Islet precursor cell (in vitro differentiated cells): ENCODE measurements around the gene TSPYL1.
"Not testable (repeated sequence)": the region's sequence is repeated elsewhere in the genome, so short reads cannot be mapped to it uniquely, and the experiment has no call there.

Experiments used
- DNase-seq: peaks from one replicate; pipeline ENCODE4 v3.0.0-alpha.2; 2018

Gene TSPYL1

DNA sequence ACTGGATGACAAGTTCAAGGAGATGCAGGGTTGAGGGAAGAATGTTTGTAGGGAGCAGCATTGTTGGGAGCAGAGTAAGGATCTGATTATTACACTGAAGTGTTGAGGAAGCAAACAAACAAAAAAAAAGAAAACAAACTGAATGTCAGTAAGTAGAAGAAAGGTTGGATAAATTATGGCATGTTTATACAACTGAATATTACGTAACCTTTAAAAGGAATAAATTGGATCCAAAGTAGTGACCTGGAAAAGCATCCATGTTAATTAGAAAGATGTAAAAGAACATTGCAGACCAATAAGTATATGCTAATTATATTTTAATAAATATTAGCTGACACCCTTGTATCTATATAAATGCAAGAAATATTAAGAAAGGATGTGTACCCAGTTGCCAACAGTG is 12.8 kb upstream of the TSPYL1 start:
- DNase-seq = no peak

DNA sequence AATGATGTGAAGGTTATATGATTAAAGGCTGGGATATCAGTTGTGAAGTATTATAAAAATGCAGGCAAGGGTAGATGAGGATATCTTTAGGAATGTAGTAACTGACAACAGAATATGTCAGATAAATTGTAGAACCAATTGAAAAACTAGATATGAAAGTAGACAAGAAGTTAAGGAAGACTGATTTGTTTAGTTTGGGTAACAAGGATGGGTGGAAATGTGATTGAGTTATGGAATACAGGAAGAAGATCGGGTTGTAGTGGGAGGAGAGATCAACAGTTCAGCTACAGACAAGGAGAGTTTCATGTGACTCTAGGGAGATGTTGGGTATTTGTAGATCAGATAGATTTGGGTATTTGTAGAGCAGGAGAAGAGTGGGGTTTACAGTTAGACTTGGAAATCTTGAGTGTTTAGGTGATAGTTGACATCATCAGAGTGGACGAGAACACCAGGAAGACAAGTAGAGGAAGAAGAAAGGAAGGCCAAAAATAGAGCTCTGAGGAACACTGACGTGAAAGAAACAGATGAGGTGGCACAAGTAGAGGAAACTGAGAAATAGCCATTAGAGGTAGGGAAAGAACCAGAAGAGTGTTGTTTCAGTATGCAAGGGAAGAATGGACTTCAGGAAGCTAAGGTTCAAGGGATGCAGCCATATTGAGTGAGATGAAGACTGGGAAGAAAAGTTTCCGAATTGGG is 12.1 kb upstream of the TSPYL1 start:
- no peak for DNase-seq

DNA sequence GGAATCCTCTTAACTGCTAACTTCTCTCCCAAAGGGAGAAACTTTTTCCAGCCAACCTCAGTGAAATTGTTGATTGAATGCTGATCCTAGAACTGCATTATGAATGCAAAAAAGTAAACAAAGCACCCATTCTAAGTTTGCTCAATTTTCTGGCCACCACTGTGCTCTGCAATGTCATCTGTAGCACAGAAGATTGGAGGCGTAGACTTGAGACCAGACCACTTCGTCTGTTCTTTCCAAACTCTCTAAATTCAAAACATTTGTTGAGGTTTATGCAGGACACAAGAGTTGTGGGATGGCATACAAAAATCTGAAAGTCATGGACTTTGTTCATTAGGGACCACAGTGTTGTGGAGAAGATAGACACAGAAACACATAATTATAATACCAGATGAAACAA is 11.1 kb upstream of the TSPYL1 start:
- DNase-seq = no peak

DNA sequence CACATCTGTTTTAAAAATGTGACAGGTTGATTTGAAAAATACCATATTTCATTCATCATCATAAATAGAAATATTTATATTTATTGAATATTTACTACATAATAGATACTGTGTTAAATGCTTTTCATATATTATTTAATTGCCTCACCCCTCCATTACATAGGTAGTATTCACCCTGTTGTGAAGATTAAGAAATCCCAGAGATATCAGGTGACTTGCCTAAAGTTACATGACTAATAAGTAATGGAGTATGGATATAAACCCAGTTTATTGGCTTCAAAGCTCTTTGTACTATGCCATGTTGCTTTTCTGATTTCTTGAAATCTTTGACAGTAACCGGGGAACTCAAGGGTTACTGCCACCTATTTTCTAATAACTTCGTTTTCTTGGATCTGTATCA is 10.1 kb upstream of the TSPYL1 start:
- no peak for DNase-seq

DNA sequence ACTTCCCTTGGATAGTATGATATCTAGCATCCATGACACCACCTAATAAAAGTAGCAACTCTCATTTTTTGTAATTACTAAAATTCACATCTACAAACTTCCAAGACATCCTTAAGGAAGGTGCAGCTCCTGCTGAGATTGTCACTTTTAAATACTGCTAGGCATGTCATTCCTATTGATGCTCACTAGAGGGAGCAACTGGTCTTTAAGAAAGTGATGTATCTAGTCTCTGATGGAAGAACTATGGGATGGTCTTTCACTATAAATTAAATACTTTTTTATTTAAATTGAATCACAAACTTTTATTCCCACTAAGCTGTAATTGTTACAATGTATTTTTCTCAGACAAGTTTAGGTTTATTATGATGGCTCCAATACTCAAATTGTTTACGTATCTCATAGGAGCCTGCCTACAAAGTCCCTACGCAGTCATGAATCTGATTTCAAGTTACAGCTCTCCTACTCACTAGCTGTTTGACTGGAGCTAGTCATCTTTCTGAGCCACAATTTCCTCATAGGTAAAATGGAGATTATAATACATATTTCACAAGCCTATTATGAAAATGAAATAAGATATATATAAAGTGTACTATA is 8.1 kb upstream of the TSPYL1 start:
- DNase-seq = no peak

DNA sequence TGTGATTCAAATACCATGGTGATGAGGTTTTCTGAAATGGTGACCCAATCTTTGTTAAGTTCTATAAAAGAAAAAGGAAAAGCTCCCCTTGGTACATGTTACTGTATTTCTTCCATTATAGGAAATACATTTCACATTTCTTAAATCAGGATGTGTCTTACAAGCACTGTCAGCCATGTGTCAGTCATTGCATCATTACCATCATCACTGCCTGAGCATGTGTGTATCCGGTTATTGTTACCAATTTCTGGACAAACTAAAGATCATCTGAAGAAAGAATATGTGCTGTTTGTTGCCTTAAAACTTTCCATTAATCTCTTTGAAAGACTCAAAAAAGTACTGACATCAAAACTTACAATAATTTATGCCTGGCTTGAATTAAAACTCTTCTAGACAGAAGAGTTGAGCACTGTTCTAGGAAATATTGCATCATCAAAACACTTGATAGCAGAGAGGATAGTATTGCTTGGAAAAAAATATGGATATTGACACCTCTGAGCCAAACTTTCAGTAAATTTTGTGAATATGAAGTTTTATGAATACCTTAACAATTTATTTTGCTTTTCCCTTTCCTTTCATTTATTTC is 7.1 kb upstream of the TSPYL1 start:
- DNase-seq = no peak

DNA sequence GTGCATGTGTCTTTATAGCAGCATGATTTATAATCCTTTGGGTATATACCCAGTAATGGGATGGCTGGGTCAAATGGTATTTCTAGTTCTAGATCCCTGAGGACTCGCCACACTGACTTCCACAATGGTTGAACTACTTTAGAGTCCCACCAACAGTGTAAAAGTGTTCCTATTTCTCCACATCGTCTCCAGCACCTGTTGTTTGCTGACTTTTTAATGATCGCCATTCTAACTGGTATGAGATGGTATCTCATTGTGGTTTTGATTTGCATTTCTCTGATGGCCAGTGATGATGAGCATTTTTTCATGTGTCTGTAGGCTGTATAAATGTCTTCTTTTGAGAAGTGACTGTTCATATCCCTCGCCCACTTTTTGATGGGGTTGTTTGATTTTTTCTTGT is 5.3 kb upstream of the TSPYL1 start:
- not testable (repeated sequence) for DNase-seq

DNA sequence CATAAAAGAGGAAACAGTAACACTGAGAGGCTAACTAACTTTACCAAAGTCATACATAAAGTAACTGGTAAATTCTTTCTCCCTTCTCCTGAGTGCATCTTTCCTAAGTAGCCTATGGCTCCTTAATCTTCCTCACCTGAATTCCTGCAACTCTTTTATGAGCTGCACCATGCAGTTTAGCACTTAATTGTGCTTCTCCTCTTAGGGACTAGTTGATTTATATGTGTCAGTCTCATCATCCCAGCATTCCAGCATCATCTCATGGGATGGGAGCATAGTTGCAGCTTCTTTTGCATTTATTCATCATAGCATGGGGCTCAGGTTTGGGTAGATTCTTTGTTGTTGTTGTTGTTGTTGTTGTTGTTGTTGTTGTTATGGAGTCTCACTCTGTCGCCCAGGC is 3.5 kb upstream of the TSPYL1 start:
- DNase-seq = no peak

DNA sequence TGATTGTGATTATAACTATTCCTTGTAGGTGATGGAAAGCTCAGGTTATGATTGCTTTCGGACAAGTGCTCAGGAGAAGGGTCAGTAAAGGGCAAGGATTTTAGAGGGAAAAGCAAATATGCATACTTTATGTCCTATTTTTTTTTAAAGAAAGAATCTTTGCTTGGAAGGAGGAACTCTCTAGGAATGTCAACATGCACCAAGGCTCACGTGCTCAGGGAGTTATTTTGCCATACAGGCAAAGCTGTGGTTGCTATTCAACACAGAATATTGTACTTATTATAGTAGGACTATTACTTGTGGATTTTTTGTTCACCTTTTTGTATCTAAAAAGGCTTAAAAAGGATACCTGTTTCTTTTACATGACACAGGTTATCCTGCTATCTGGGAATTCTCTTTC is 3.0 kb upstream of the TSPYL1 start:
- DNase-seq = no peak

DNA sequence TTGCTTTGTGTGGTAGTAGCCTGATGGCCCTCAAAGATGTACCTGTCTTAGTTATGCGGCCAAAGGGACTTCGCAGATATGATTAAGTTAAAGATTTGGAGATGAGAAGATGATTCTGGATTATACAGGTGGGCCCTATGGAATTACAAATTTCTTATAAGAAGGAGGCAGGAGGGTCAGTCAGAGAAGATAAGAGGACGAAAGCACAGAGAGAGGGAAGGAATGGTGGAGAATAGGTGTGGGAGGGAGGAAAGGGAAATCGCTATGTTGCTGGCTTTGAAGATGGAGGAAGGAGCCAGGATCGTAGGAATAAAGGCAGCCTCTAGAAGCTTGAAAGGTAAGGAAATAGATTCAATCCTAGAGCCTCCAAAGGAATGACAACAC is 1.2 kb upstream of the TSPYL1 start:
- DNase-seq = no peak

DNA sequence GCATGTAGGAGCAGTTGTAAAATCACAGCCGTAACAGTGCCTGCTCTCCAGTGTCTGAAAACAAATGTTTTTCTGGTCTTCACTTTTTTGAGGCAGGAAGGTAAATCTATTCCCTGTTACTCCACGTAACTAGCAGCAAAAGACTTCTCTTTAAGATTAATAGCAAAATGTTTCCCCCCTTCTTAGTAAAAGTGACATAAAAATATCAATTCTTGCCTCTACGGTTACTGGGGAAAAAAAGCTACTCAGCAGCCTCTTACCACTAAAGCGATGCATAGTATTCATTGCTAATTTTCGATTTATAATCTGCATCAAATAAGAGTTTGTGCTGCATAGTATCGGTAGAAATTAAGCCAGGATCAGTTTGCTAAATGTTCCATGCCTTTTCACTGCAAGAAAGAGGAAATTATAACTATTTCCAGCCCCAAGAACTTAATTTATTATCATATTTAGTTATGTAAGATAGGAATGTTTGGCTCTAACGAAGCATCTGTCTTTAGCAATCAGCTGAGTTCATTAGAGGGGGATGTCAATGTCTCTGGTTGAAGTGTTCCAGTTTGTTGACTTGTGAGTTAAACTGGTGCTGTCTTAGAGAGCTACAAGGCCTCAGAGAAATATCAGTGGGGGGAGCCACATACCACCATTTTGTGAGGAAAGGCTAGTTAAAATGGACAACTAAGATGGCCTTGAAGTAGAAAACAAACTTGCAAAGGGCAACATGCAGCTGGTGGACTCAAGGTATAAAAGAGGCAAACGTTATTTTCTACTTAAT is 617 bp upstream of the TSPYL1 start:
- no peak for DNase-seq

DNA sequence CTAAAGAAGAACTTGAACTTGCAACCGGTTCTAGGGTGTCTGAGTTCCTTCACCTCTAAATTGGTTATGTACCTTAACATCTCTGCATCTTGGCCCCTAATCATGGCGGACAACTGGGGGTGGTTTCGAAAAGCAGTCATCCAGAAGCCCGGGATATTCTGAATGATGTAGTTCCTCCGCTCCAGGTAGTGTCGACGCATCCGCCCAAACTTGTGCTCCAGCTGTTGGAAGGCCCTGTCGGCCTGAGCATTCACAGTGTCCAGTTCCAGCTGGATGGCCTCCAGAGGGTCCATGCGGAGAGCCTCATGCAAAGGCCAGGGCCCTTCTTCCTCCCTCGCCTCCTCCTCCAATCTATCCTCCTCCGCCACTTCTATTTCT is 887 bp downstream of the TSPYL1 start:
- DNase-seq = no peak

DNA sequence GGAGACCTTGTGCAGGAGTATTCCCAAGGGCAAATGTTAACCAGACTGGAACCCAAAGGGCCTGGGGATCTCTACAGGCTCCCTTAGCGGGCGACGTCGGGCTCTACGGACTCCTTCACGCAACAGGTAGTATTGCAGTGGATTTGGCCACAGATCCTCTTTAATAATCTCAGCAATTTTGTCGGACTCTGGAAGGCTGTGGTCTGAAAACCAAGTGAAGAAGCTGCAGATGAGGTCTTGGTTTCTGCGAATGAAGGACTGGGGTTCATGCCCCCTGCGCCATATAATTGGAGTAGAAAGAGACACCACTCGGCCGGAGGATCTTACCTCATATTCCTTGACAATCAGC is 1.3 kb downstream of the TSPYL1 start:
- no peak for DNase-seq

DNA sequence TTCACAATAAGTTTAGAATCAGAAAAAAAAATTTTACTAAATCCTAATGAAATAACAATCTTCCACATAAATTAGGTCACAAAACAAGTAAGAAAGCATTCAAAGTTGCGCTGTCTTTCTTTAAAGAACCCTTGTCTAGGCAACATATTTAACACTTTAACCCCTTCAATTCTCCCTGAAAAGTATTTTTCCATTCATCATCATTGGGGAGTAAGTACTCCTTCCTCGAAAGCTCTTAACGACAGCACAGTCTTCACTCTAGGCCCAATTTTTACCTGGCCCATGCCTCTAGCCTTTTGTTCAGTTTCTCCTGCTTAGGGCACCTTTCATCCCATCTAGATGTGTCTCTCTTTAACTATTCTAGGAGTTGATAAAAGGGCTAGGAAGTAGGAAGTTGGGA is 2.6 kb downstream of the TSPYL1 start:
- no peak for DNase-seq

DNA sequence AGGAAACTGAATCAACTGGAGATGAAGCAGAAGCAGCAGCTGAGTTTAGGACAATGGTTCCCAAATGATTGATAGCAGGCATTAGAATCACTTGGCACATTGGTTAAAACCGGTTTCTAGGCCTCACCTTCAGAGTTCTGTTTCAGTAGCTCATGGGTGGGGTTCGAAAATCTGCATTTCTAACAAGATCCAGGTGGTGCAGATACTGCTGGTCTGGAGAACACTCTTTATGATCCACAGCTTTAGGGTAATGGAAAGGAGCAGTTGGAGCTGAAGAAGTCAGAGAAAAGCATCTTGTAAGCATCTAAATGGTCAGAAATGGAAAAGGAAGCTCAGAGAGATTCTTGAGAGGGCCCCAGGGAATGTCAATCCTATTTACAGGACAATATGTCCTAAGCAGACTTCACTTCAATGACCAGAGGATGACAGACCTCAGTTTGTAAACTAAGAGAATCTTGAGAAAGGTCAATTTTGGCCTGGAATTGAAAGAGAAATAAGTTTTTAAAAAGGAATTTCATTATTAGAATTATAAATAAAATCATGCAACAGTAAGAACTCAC is 8.5 kb downstream of the TSPYL1 start:
- no peak for DNase-seq

DNA sequence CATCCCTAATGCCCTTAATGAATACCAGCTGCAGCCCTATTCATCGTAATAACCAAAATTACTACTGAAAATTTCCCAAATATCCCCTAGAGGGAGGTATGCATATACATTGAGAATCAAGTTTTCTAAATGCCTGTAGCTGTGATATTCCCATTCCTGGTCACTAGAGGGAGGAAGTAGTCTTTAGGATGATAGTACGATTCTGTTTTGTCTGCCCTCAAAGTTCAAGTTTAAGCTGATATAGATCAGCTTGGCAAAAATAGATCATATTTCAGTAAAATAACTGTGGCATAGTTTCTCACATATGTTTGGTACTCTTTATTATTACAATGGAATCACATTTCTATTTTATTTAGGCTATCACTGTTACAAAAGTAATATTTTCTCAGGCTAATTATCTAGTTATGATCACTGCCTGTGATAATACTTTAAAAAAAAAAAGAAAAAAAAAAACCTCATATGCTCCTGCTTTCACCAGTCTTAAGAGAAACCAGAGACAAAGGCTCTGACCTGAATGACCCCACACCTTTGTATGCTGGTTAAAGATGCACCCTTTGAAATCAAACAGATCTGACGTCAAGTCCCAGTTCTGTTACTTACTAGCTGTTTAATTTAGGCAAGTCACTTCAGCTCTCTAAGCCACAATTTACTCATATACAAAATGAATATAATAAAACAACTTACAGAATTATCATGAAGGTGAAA is 11.0 kb downstream of the TSPYL1 start:
- DNase-seq = no peak

DNA sequence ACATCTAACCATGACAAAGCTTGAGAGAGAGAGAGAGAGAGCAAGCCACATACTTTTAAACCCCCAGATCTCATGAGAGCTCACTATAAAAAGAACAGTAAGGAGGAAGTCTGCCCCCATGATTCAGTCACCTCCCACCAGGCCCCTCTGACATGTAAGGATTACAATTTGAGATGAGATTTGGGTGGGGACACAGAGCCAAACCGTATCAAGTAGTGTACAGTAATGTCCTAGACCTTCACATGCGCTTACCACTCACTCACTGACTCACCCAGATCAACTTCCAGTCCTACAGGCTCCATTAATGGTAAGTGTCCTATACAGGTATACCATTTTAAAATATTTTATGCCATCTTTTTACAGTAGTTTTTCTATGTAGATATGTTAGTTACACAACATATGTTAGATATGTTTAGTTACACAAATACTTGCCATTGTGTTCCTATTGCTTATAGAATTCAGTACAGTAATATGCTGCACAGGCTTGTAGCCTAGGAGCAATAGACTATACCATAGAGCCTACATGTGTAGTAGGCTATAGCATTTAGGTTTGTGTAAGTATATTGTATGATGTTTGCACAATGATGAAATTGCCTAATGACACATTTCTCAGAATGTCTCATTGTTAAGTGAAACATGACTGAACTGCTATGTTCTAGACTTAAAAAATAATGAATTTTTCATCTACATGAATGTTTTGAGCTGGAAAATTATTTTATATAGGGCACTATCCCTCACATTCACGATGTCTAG is 11.7 kb downstream of the TSPYL1 start:
- DNase-seq = no peak

DNA sequence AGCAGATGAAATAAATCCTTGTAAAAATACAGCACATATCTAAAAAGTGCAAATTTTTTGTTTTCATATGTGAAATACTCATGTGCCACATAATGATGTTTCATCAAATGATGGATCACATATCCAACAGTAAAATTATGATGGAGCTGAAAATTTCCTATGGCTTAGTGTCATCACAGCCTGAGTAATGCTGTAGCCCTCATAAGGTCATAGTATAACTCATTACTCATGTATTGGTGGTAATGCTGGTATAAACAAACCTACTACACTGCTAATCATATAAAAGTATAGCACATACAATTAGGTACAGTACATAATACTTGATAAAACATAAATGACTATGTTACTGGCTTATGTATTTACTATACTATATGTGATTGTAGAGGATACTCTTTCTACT is 12.9 kb downstream of the TSPYL1 start:
- DNase-seq = no peak

DNA sequence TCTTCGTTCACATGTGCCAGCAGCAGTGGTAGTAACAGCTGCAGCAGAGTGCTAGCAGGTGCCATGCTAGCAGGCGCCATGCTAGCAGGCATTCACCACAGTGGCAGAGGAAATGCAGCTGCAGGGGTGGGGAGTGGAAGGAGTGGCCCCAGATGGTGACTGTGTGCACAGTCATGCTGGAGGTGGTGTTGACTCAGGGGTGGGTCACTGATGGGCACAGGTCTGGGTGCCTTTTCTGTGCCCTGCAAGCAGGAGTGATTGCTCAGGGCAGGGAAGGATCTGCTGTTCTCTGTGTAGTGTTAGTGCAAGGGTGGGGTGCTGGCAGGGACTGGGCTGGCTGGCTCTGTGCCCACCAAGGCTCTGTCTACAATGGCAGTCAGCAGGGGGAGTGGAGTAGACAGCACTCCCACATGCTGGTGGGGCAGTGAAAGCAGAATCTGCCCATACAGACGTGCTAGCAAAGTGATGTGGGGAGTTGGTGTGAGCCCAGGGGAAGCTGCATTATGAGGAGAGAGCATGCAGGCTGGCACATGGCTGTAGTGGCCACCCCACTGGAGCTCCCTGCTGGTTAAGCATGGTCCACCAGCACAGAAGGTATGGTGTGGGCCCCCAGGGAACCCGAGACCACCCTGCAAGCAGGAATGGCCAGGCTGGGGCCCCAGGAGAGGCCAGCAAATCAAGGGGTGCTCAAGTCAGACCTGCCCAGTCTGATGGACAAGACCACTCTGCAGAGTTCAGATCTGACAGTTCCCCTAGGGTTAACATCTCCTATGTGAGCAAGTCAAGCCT is 14.5 kb downstream of the TSPYL1 start:
- DNase-seq = no peak

DNA sequence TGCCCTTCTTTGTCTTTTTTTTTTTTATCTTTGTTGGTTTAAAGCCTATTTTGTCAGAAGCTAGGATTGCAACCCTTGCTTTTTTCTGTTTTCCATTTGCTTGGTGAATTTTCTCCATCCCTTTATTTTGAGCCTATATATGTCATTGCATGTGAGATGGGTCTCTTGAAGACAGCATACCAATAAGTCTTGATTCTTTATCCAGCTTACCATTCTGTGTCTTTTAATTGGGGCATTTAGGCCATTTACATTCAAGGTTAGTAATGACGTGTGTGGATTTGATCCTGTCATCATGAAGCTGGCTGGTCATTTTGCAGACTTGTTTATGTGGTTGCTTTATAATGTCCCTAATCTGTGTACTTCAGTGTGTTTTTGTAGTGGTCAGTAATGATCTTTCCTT is 16.4 kb downstream of the TSPYL1 start:
- DNase-seq = no peak

DNA sequence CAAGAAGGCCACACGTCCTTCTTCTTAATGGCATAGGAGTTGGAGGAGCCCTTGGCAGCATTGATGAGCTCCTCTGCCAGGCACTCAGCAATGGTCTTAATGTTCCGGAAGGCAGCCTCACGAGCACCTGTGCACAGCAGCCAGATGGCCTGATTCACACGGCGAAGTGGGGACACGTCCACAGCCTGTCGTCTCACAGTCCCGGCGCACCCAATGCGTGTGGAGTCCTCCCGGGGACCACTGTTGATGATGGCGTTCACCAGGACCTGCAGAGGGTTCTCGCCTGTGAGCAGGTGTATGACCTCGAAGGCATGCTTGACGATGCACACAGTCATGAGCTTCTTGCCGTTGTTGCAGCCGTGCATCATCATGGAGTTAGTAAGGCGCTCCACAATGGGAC is 21.2 kb downstream of the TSPYL1 start:
- DNase-seq = no peak

DNA sequence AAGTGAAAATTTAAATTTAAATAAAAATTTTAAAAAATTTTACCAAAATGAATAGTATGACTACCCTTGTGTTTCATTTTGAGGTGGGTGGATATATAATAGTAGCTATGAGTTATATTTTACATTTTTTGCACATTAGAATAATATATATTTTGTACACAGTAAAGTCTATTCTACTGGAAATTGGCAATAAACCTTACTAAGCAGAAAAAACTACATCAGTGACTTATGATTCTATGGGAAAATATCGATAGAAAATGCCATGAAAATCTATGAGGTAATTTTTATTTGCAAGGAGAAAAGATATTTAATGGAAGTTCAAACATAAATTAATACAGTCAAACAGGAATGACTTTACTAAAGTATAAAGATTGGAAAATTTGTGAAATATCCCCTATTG is 23.0 kb downstream of the TSPYL1 start:
- no peak for DNase-seq
